OCI-LY7 (cell line): Measurements from ENCODE around the gene CCN6. TPM values are rescaled to one million over a fixed set of nuclear protein-coding genes. Genes with fewer than 3 reads are reported as not detected.

ENCODE experiments used
- BruUV-seq: library from RNA; stranded (reverse); fragments of 400-500 nt; replicated peaks from 2 replicates; lab custom pipeline; 2021; lab: Mats Ljungman, UMichigan
- CTCF ChIA-PET: fragments of 300-600 bp; sonication (Branson Sonifier 250); formaldehyde crosslinking; loops from one replicate; lab custom pipeline; 2022; ENCODE audit warnings: antibody characterized with exemption; ENCODE audit not compliant: unreplicated experiment; lab: Charles Lee
- POLR2A ChIA-PET: fragments of 300-600 bp; sonication (Branson Sonifier 250); formaldehyde crosslinking; loops from one replicate; lab custom pipeline; 2022; ENCODE audit warnings: antibody characterized with exemption; lab: Charles Lee
- DNase-seq: peaks from one replicate; pipeline ENCODE4 v3.0.0-alpha.2; 2015; ENCODE audit warnings: low spot score
- H2AFZ ChIP-seq: fragments of 200-600 bp; sonication (generic), shearing (Covaris generic); 2 replicates; pipeline ENCODE4 v1.6.1; 2014; ENCODE audit warnings: mild to moderate bottlenecking, antibody characterized with exemption, low read length, moderate library complexity
- H3K27ac ChIP-seq: fragments of 200-600 bp; sonication (generic); 2 replicates; pipeline ENCODE4 v1.5.1; 2014; ENCODE audit warnings: mixed run types, low read depth, mild to moderate bottlenecking, moderate library complexity, low read length, inconsistent platforms; ENCODE audit not compliant: poor library complexity, severe bottlenecking
- H3K36me3 ChIP-seq: fragments of 200-600 bp; sonication (generic); 2 replicates; pipeline ENCODE4 v1.6.1; 2014; ENCODE audit warnings: mild to moderate bottlenecking, antibody characterized with exemption, low read length, moderate library complexity, mixed read lengths; ENCODE audit not compliant: insufficient read depth
- H3K4me1 ChIP-seq: fragments of 200-600 bp; sonication (generic); 2 replicates; pipeline ENCODE4 v1.5.1; 2014; ENCODE audit warnings: mild to moderate bottlenecking, low read length; ENCODE audit not compliant: insufficient read depth, poor library complexity, severe bottlenecking
- H3K4me2 ChIP-seq: fragments of 200-600 bp; sonication (generic); 2 replicates; pipeline ENCODE4 v1.6.1; 2014; ENCODE audit warnings: mild to moderate bottlenecking, low read length
- H3K4me3 ChIP-seq: fragments of 200-600 bp; sonication (generic); 2 replicates; pipeline ENCODE4 v1.5.1; 2014; ENCODE audit warnings: mild to moderate bottlenecking, low read depth, low read length; ENCODE audit not compliant: poor library complexity, severe bottlenecking
- H3K79me2 ChIP-seq: fragments of 200-600 bp; sonication (generic); 2 replicates; pipeline ENCODE4 v1.6.1; 2016; ENCODE audit warnings: low read depth, mild to moderate bottlenecking, low read length, moderate library complexity, mixed read lengths; ENCODE audit not compliant: insufficient read depth
- H3K9me2 ChIP-seq: fragments of 200-600 bp; sonication (generic); 2 replicates; pipeline ENCODE4 v1.6.1; 2016; ENCODE audit warnings: mild to moderate bottlenecking, low read length, mixed read lengths; ENCODE audit not compliant: insufficient read depth
- H3K9me3 ChIP-seq: fragments of 200-600 bp; sonication (generic); 2 replicates; pipeline ENCODE4 v1.6.1; 2014; ENCODE audit warnings: mild to moderate bottlenecking, mixed run types, low read length, mixed read lengths
- H4K20me1 ChIP-seq: fragments of 200-600 bp; sonication (generic); 2 replicates; pipeline ENCODE4 v1.6.1; 2014; ENCODE audit warnings: mild to moderate bottlenecking, antibody characterized with exemption, low read length, moderate library complexity, mixed read lengths; ENCODE audit not compliant: insufficient read depth
- EZH2phosphoT487 ChIP-seq: fragments of 200-600 bp; sonication (generic); IDR thresholded peaks from 2 replicates; pipeline ENCODE4 v1.6.1; 2018; ENCODE audit warnings: low read depth, borderline replicate concordance, mild to moderate bottlenecking, mixed run types, antibody characterized with exemption, low read length, moderate library complexity, mixed read lengths
- intact Hi-C: fragments of 100-400 bp; cut with micrococcal nuclease; formaldehyde crosslinking; loops from one replicate; pipeline ENCODE4 v1.10.0; 2022; ENCODE audit not compliant: unreplicated experiment
- total RNA-seq, 2 experiments: library from RNA; depleted of rRNA in 1 of 2; stranded (reverse); fragments of >200 nt in 1 of 2; shearing (Covaris generic) in 1 of 2; gene quantifications; 2 replicates each; pipeline ENCODE4 v1.2.3, GENCODE V29; 2014 to 2022
- TF ChIP-seq, protein P1 (sequence below): fragments of 200-600 bp; sonication (generic); conservative IDR thresholded peaks from 2 replicates; pipeline ENCODE4 v1.5.1; 2014; ENCODE audit warnings: mild to moderate bottlenecking, antibody characterized with exemption, low read length, moderate library complexity, mixed read lengths

Gene CCN6
- total RNA-seq, 2 experiments from 2014 or later, result not detected

DNA sequence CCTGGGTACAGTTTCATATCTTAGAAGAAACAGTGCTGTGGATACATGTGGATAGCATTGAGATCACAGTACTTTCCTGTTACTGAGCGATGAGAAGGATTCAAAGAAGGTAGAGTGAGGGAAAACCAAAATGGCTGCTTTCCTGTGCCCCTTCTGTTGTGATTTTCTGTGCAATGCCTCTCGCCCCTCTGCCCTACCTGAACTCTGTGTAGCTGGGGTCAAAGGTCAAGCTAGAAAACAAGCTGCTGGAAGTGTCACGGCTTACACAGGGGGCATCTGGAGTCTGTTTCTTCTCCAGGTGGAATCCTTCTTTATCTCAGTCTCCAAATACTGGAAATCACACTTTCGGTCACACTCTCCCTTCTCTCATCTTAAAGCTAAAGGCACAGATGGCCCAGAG, 27.0 kb upstream of the CCN6 start:
- Histone ChIP-seq H3K27ac (no peak overlapping the region), H3K4me1 (peaks cover 7% of the 10 kb centered on the region), H2AFZ (no peak overlapping the region), H3K9me2 (no peaks in the 10 kb centered on the region), H3K36me3 (no peaks in the 10 kb centered on the region), H3K9me3 (no peaks in the 10 kb centered on the region), H4K20me1 (no peaks in the 10 kb centered on the region), H3K4me2 (no peak overlapping the region), H3K79me2 (no peaks in the 10 kb centered on the region), H3K4me3 (no peak overlapping the region)
- ChIA-PET CTCF (no interaction called here), POLR2A (no interaction called here)
- no TSS peak for BruUV-seq
- no peak for DNase-seq
- intact Hi-C loops, result no loop called here
- no peak for TF ChIP-seq EZH2phosphoT487

GRCh38 chr6:112027942-112028674, 25.8 kb upstream of the CCN6 start:
- H3K36me3 ChIP-seq, result no peaks in the 10 kb centered on the region
- 0 out of 2 replicates have a peak overlapping the region, but pooled peaks have one; percentile 13 for H3K4me2 ChIP-seq
- H3K9me3 ChIP-seq, result no peaks in the 10 kb centered on the region
- POLR2A ChIA-PET, result interaction anchor here (1.2 kb wide), 1 partner anchor 10 kb away, joined by 3 read pairs; no protein-coding TSS in a partner anchor
- H3K4me3 ChIP-seq, result no peak overlapping the region
- no peak overlapping the region for H3K27ac ChIP-seq
- BruUV-seq, result no TSS peak
- DNase-seq, result peak; percentile 54
- intact Hi-C loops, result no loop called here
- CTCF ChIA-PET, result no interaction called here
- TF ChIP-seq, protein P1, sequence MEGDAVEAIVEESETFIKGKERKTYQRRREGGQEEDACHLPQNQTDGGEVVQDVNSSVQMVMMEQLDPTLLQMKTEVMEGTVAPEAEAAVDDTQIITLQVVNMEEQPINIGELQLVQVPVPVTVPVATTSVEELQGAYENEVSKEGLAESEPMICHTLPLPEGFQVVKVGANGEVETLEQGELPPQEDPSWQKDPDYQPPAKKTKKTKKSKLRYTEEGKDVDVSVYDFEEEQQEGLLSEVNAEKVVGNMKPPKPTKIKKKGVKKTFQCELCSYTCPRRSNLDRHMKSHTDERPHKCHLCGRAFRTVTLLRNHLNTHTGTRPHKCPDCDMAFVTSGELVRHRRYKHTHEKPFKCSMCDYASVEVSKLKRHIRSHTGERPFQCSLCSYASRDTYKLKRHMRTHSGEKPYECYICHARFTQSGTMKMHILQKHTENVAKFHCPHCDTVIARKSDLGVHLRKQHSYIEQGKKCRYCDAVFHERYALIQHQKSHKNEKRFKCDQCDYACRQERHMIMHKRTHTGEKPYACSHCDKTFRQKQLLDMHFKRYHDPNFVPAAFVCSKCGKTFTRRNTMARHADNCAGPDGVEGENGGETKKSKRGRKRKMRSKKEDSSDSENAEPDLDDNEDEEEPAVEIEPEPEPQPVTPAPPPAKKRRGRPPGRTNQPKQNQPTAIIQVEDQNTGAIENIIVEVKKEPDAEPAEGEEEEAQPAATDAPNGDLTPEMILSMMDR, result no peak
- no peak for TF ChIP-seq EZH2phosphoT487
- peak overlapping the region; percentile 36; the same call in 1 of the 2 replicates for H2AFZ ChIP-seq
- no peaks in the 10 kb centered on the region for H3K9me2 ChIP-seq
- H3K79me2 ChIP-seq, result no peaks in the 10 kb centered on the region
- no peaks in the 10 kb centered on the region for H4K20me1 ChIP-seq
- H3K4me1 ChIP-seq, result peaks cover 7% of the 10 kb centered on the region

DNA sequence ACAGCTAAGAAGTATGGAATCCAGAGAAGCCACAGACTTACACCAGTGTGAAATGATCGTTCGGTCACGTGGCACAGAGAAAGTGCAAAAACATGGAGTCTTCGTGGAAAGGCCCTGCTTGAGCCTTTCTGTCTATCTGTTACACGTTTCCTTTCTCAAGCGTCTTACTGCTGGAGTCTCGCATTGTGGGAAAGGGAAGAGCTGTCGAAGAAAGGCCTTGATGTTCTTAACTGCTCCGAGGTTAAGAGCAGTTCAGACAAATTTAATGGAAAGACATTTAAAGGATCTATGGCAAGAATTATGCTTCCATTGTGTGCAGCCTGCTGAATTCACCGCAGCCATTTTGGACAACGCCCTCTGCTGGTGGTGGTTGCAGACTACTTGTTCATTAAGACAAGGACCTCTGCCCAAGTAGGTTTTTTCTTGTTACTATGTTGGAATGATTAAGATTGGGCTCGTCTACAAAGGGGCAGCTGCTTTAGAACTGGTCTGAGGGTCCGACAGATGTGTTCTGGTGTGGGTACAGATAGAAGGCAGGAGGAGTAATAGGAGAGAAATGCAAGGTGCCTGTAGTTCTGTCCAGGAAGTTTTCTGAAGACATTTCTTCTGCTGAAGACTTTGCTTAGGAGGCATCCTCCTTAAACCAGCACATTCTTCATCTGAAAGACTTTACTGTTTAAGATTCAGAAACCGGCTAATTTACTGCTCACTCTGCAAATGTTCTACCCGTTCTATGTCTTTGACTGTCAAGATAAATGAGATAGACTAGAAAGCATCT, 24.7 kb upstream of the CCN6 start:
- Histone ChIP-seq H3K4me1 (peaks cover 7% of the 10 kb centered on the region), H3K4me2 (no peak overlapping the region), H3K4me3 (no peak overlapping the region), H3K9me3 (no peaks in the 10 kb centered on the region), H3K79me2 (no peaks in the 10 kb centered on the region), H3K9me2 (no peaks in the 10 kb centered on the region), H2AFZ (peak overlapping the region; percentile 48; the same call in 1 of the 2 replicates), H3K36me3 (no peaks in the 10 kb centered on the region), H4K20me1 (no peaks in the 10 kb centered on the region), H3K27ac (no peak overlapping the region)
- intact Hi-C loops, result no loop called here
- DNase-seq, result peak; percentile 74
- ChIA-PET POLR2A (interaction anchor here (1.2 kb wide), 1 partner anchor 11 kb away, joined by 3 read pairs; no protein-coding TSS in a partner anchor), CTCF (interaction anchor here (0.5 kb wide), 1 partner anchor 463 kb away, joined by 3 read pairs; no protein-coding TSS in a partner anchor)
- no peak for TF ChIP-seq EZH2phosphoT487
- TF ChIP-seq, protein P1, result peak; percentile 93
- BruUV-seq, result no TSS peak
